CD4-positive, alpha-beta T cell treated with Interleukin-12 subunit alpha and Interleukin-12 subunit beta, for 1 hour (primary cell): Measurements from ENCODE around the gene LTB4R2.
A peak's percentile ranks its signal among the peaks of the same experiment; 100 is the strongest.

ENCODE experiments used
- DNase-seq: peaks from one replicate; pipeline ENCODE4 v3.0.0-alpha.2; 2020

Gene LTB4R2

DNA sequence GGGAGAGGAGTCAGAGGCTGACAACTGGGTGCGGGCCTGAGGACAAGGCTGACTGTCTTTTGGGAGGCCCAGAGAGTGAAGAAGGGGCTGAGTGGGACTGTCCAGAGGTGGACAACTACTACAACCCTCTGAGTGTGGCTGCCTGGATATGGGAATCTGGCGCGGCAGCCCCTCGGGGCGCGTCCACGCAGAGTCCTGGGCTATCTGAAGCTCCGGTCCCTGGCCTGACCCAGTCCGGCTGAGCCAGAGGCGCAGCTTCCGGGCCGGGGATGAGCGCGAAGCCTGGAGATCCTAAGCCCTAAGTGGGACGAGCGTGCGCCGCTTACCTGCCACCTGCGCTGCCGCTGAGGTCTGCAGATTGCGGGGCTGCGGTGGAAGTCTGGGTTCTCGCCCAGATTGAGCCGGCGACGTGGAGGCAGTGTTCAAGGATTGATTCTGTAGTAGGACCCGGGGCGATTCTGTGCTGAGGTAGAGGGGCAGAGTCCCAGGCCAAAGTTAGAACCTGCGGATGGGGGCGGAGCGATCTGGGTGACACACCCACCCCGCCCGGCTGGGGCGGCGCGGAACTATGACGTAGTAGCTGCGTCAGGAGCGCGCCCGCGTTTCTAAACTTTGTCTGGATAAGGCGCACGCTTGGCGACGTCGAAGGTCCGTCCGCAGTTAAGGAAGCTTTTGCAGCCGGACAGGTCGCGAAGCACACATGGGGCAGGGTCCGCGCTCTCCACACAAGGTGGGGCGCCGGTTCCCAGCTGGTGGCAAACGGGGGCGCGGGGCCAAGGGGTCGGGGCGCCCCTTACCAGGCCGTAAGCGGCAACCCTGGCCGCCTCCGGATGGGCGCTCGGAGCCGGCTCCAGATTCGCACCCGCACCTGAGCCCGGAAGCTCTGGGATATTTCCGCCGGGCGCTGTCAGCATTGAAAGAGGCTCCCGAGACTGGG lies 10.4 kb upstream of the LTB4R2 start, which contains the start of the genes DHRS1 and NOP9:
Gene DHRS1 (minus strand): TSS at position 526 of the 937 bp plus-strand sequence. CDS start 674 bp downstream, outside the sequence.
Gene NOP9 (plus strand): TSS at position 596 of the 937 bp plus-strand sequence. CDS start 105 bp downstream, at position 701.
- DNase-seq, result peak; percentile 92

- no peak for DNase-seq
Measured at GRCh38 chr14:24300326-24300980, 9.5 kb upstream of the LTB4R2 start.

DNA sequence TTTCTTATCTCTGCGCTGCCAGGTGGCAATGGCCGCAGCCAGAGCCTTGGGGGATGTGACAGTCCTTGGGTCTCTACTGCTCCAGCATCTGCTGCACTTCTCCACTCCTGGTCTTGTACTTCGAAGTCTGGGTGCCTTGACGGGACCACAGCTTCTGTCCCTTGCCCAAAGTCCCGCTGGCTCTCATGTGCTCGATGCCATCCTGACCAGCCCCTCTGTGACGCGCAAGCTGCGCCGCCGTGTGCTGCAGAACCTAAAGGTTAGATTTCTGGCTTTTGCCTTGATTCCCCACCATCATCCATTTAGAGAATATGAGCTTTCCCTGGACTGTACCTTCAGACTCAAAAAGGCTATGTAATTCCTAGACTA lies 5.9 kb upstream of the LTB4R2 start:
- DNase-seq, result no peak

DNA sequence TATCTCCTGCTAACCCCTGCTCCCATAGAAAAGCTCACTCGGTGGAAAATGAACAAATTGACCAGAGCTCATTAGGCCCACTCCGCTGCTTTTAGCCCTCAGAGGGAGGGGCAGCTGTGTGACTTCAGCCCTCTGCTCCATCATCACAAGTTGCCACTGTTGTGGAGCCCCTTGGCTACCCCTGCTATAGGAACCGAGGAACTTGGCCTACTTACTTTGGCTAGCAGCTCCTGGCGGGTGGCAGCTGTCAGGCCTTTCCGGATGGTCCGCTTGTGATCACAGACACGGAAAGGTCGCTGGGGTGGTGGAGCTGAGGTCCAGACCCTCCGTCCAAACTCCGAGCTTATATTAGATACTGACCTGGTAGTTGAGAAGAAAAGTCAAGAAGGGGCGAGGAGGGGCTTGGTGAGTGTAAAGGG lies 2.8 kb upstream of the LTB4R2 start:
- no peak for DNase-seq

DNA sequence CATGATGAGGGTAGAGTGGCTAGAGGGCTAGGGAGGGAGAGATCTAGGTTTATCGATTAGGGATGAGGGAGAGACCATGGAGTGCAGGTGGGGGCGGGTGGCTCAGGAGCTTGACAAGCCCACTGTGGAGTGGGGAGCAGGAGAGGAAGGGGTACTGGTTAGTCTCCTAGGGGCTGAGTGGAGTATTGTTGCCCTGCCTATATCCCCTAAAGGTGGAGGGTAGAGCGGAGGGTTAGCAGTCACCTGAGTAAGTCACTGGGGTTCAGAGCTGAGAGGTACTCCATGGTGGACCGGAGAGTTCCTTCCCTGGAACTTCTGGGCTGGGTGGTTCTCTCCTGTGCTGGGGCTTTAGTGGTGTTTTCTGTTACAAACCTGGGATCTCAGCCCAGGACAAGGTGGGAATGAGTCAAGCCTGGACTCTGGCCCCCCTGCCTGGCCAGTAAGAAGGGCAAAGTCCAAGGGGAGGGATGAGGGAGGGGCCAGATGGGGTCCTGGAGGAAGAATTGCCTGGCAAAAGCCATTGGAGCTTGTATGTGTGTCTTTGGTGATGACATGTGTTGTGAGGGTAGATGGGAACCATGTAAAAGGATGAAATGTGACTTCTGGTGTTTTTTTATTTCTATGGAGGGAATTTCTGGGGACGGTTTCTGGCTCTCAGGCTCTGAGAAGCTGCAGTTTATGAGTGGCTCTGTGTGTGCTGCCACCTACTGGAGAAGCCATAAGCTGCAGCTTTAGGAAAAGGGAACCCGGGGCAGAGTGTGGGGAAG lies 2.2 kb upstream of the LTB4R2 start, which contains the start of gene CIDEB:
Gene CIDEB (minus strand): TSS at position 403 of the 767 bp plus-strand sequence. CDS start 119 bp downstream, at position 284.
- DNase-seq, result peak; percentile 74

- no peak for DNase-seq
Measured at GRCh38 chr14:24308342-24309124, 1.4 kb upstream of the LTB4R2 start.

DNA sequence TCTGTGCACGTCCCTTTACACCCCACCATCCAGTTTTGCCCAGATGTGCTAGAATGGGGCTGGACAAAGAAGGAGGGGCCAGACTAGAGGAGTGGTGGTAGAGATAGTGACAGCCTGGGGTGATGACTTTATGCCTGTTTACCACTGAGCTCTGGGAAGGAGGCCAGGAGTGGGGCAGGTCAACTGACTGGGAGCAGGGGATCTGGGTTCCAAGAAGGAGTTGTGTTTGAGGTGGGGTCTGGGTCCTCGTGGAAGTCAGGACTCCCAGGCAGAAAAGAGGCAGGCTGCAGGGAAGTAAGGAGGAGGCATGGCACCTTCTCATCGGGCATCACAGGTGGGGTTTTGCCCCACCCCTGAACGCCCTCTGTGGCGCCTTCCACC lies 315 bp downstream of the LTB4R2 start:
- DNase-seq, result no peak

DNA sequence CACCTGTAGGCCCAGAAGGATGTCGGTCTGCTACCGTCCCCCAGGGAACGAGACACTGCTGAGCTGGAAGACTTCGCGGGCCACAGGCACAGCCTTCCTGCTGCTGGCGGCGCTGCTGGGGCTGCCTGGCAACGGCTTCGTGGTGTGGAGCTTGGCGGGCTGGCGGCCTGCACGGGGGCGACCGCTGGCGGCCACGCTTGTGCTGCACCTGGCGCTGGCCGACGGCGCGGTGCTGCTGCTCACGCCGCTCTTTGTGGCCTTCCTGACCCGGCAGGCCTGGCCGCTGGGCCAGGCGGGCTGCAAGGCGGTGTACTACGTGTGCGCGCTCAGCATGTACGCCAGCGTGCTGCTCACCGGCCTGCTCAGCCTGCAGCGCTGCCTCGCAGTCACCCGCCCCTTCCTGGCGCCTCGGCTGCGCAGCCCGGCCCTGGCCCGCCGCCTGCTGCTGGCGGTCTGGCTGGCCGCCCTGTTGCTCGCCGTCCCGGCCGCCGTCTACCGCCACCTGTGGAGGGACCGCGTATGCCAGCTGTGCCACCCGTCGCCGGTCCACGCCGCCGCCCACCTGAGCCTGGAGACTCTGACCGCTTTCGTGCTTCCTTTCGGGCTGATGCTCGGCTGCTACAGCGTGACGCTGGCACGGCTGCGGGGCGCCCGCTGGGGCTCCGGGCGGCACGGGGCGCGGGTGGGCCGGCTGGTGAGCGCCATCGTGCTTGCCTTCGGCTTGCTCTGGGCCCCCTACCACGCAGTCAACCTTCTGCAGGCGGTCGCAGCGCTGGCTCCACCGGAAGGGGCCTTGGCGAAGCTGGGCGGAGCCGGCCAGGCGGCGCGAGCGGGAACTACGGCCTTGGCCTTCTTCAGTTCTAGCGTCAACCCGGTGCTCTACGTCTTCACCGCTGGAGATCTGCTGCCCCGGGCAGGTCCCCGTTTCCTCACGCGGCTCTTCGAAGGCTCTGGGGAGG lies 985 bp downstream of the LTB4R2 start, which contains the start of gene LTB4R:
Gene LTB4R (plus strand): TSS at position 857 of the 959 bp plus-strand sequence. CDS start 4,150 bp downstream, outside the sequence.
- DNase-seq, result peak; percentile 77

GRCh38 chr14:24311837-24312615 lies 2.1 kb downstream of the LTB4R2 start:
- DNase-seq, result peak; percentile 29

DNA sequence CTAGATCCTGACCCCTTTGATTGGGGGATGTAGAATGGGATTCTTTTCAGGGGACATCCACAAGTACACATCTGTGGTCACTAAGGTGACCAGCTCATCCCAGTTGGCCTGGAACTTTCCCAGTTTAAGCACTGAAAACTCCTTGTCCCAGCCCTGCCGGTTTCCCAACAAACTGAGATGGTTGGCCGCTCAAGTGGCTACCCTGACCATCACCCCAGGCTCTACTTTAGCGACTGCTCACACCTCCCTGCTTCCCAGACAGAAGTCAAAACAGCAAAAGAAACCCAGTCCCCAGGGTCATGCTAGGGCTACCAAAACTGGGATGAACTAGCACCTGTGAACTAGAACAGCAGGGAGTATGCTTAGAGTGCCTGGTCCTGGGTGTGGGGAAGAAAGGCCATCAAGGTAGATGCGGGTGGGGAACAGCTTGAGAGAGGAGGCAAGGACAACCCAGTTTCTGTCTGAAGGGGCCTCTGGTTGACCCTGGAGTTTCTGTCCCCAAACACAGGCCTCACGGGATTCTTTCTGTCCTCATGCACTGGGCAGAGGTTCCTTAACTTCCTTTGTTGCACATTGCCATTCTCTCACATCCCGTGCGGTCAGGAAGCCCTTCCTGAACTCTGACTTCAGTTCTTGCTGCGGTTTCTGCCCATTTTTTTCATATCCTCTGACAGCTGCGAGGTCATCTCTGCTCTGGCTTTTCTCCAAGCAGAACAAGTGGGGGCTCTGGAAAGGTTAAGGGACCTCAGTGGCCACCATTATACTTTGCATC lies 3.0 kb downstream of the LTB4R2 start:
- DNase-seq, result peak; percentile 60

GRCh38 chr14:24313913-24314312 lies 4.0 kb downstream of the LTB4R2 start:
- no peak for DNase-seq

- DNase-seq, result no peak
Measured at GRCh38 chr14:24314377-24315193, 4.6 kb downstream of the LTB4R2 start.

DNA sequence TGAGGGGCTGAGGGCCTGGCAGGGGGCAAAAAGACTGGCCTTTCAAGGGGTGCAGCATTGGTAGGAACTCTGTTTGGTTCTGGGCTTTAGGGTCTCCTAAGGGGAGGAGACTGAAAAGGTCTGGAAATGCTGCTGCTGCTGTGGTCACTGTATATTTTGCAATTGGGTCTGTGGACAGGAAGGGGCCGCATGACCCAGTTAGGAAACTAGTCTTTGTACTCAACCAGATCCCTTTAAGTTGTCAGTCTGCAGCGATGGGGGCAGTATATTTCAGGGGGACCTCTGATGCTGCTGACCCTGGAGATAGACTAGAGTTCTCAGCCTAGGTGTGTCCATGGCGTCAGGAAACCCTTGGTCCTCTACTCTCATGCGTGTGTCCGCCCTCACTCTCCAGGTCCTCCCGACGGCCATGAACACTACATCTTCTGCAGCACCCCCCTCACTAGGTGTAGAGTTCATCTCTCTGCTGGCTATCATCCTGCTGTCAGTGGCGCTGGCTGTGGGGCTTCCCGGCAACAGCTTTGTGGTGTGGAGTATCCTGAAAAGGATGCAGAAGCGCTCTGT lies 5.4 kb downstream of the LTB4R2 start:
- DNase-seq, result no peak

DNA sequence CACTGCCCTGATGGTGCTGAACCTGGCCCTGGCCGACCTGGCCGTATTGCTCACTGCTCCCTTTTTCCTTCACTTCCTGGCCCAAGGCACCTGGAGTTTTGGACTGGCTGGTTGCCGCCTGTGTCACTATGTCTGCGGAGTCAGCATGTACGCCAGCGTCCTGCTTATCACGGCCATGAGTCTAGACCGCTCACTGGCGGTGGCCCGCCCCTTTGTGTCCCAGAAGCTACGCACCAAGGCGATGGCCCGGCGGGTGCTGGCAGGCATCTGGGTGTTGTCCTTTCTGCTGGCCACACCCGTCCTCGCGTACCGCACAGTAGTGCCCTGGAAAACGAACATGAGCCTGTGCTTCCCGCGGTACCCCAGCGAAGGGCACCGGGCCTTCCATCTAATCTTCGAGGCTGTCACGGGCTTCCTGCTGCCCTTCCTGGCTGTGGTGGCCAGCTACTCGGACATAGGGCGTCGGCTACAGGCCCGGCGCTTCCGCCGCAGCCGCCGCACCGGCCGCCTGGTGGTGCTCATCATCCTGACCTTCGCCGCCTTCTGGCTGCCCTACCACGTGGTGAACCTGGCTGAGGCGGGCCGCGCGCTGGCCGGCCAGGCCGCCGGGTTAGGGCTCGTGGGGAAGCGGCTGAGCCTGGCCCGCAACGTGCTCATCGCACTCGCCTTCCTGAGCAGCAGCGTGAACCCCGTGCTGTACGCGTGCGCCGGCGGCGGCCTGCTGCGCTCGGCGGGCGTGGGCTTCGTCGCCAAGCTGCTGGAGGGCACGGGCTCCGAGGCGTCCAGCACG lies 6.1 kb downstream of the LTB4R2 start:
- DNase-seq, result no peak

- DNase-seq, result no peak
Measured at GRCh38 chr14:24316597-24316950, 6.6 kb downstream of the LTB4R2 start.

GRCh38 chr14:24317141-24317928 lies 7.4 kb downstream of the LTB4R2 start:
- no peak for DNase-seq
